HCT116 (cell line): ENCODE data around the gene GAL. TPM values are rescaled to one million over a fixed set of nuclear protein-coding genes. Genes with fewer than 3 reads are reported as not detected.

Source experiments
- ATAC-seq: fragments of 200-7000 bp; cut with Tn5 transposase; 2 replicates; pipeline ENCODE4 v1.9.1; 2020; ENCODE audit warnings: mild to moderate bottlenecking, moderate library complexity
- BruUV-seq: library from RNA; stranded (reverse); fragments of 400-500 nt; replicated peaks from 2 replicates; lab custom pipeline; 2021; lab: Mats Ljungman, UMichigan
- CTCF ChIA-PET: fragments of 300-600 bp; sonication (Branson Sonifier 250); formaldehyde crosslinking; loops from one replicate; lab custom pipeline; 2021; ENCODE audit warnings: antibody characterized with exemption; lab: Charles Lee
- POLR2A ChIA-PET: fragments of 300-600, 350-600 bp; sonication (Branson Sonifier 250); formaldehyde crosslinking; loops from one replicate; lab custom pipeline; 2021; ENCODE audit warnings: antibody characterized with exemption; lab: Charles Lee
- RAD21 ChIA-PET, 2 experiments: fragments of 300-600 bp; sonication (Branson Sonifier 250); formaldehyde crosslinking; loops; one replicate each; lab custom pipeline; 2023; ENCODE audit warnings: low total read pairs in 2 of 2; ENCODE audit not compliant: uncharacterized antibody in 2 of 2, unreplicated experiment in 2 of 2, low non-redundant PET in 1 of 2; lab: Charles Lee
- DNase-seq: peaks from one replicate; pipeline ENCODE4 v3.0.0-alpha.2; 2010; ENCODE audit warnings: low read depth, low spot score
- H2AFZ ChIP-seq: fragments of 200-600 bp; shearing (Covaris generic), sonication (generic); 2 replicates; pipeline ENCODE4 v1.6.1; 2017; ENCODE audit warnings: low read depth, mixed run types, mixed read lengths, antibody characterized with exemption, low read length; ENCODE audit not compliant: poor library complexity, severe bottlenecking
- H3K27ac ChIP-seq: 2 replicates; pipeline ENCODE4 v1.5.1; 2012; ENCODE audit warnings: low read depth, low read length
- H3K27me3 ChIP-seq: fragments of 200-600 bp; sonication (generic); 2 replicates; pipeline ENCODE4 v1.6.1; 2016; ENCODE audit warnings: mixed run types, low read length, mixed read lengths; ENCODE audit not compliant: insufficient read depth
- H3K36me3 ChIP-seq, 2 experiments: fragments of 200-500 bp in 1 of 2; fragments of 200-600 bp in 1 of 2; sonication (Bioruptor generic) in 1 of 2; sonication (generic) in 1 of 2; 2 replicates each; pipeline versions ENCODE4 v1.5.1 to v1.6.1; 2014 to 2016; ENCODE audit warnings: low read length in 2 of 2, inconsistent platforms in 1 of 2, mixed read lengths in 1 of 2, mixed run types in 1 of 2; ENCODE audit not compliant: insufficient read depth in 2 of 2, control insufficient read depth in 1 of 2
- H3K4me1 ChIP-seq, 2 experiments: fragments of 200-600 bp in 1 of 2; sonication (generic) in 1 of 2; 2 replicates each; pipeline versions ENCODE4 v1.5.1 to v1.6.1; 2012 to 2017; ENCODE audit warnings: low read length in 2 of 2, inconsistent platforms in 1 of 2, mild to moderate bottlenecking in 1 of 2, mixed read lengths in 1 of 2, mixed run types in 1 of 2, moderate library complexity in 1 of 2; ENCODE audit not compliant: insufficient read depth in 2 of 2, control insufficient read depth in 1 of 2
- H3K4me2 ChIP-seq: fragments of 200-600 bp; sonication (generic); 2 replicates; pipeline ENCODE4 v1.6.1; 2017; ENCODE audit warnings: mixed run types, low read length, mixed read lengths
- H3K4me3 ChIP-seq, 2 experiments: fragments of 200-600 bp in 1 of 2; sonication (generic) in 1 of 2; replicated peaks in 1 of 2; 2 replicates each; pipeline ENCODE4 v1.5.1; 2011 to 2016; ENCODE audit warnings: low read length in 2 of 2, control low read depth in 1 of 2, low read depth in 1 of 2, mild to moderate bottlenecking in 1 of 2, mixed read lengths in 1 of 2, mixed run types in 1 of 2
- H3K79me2 ChIP-seq: fragments of 200-600 bp; sonication (generic); 2 replicates; pipeline ENCODE4 v1.6.1; 2017; ENCODE audit warnings: mild to moderate bottlenecking, mixed run types, low read length, moderate library complexity, mixed read lengths; ENCODE audit not compliant: insufficient read depth
- H3K9ac ChIP-seq: fragments of 200-600 bp; sonication (generic); 2 replicates; pipeline ENCODE4 v1.6.1; 2016; ENCODE audit warnings: low read length, mixed read lengths
- H3K9me2 ChIP-seq: fragments of 200-600 bp; sonication (generic), shearing (Covaris generic); 2 replicates; pipeline ENCODE4 v1.6.1; 2017; ENCODE audit warnings: mixed run types, mild to moderate bottlenecking, moderate library complexity; ENCODE audit not compliant: insufficient read depth
- H3K9me3 ChIP-seq, 2 experiments: fragments of 200-500 bp in 1 of 2; fragments of 200-600 bp in 1 of 2; sonication (Bioruptor generic) in 1 of 2; sonication (generic) in 1 of 2; 2 replicates each; pipeline ENCODE4 v1.6.1; 2014 to 2017; ENCODE audit warnings: low read length in 2 of 2, mixed read lengths in 2 of 2, inconsistent platforms in 1 of 2, low read depth in 1 of 2, mild to moderate bottlenecking in 1 of 2, mixed run types in 1 of 2, moderate library complexity in 1 of 2; ENCODE audit not compliant: control insufficient read depth in 1 of 2, insufficient read depth in 1 of 2
- H4K20me1 ChIP-seq: fragments of 200-600 bp; sonication (generic), shearing (Covaris generic); 2 replicates; pipeline ENCODE4 v1.6.1; 2017; ENCODE audit warnings: mixed run types, mild to moderate bottlenecking, moderate library complexity; ENCODE audit not compliant: insufficient read depth
- ATF3 ChIP-seq: IDR thresholded peaks from 2 replicates; pipeline ENCODE4 v1.6.1; 2012
- CBX3 ChIP-seq: IDR thresholded peaks from 2 replicates; pipeline ENCODE4 v1.6.1; 2012; ENCODE audit warnings: low read depth
- CEBPB ChIP-seq: IDR thresholded peaks from 2 replicates; pipeline ENCODE4 v1.6.1; 2012; ENCODE audit warnings: low read depth
- CTCF ChIP-seq, 3 experiments: fragments of 200-600 bp in 1 of 3; sonication (generic) in 1 of 3; IDR thresholded peaks in 2 of 3; conservative IDR thresholded peaks in 1 of 3; 2 replicates each; pipeline ENCODE4 v1.5.1; 2012 to 2017; ENCODE audit warnings: low read depth in 2 of 3, low read length in 2 of 3, antibody characterized with exemption in 1 of 3, borderline replicate concordance in 1 of 3, control low read depth in 1 of 3, mild to moderate bottlenecking in 1 of 3, mixed read lengths in 1 of 3, mixed run types in 1 of 3, moderate library complexity in 1 of 3; ENCODE audit not compliant: insufficient read depth in 1 of 3
- ELF1 ChIP-seq: IDR thresholded peaks from 2 replicates; pipeline ENCODE4 v1.6.1; 2012; ENCODE audit warnings: low read depth, borderline replicate concordance
- EZH2phosphoT487 ChIP-seq: fragments of 200-600 bp; IDR thresholded peaks from 2 replicates; pipeline ENCODE4 v1.6.1; 2018; ENCODE audit warnings: antibody characterized with exemption, borderline replicate concordance
- FOSL1 ChIP-seq: IDR thresholded peaks from 2 replicates; pipeline ENCODE4 v1.6.1; 2012; ENCODE audit warnings: low read depth
- MAX ChIP-seq: IDR thresholded peaks from 2 replicates; pipeline ENCODE4 v1.6.1; 2012
- YY1 ChIP-seq: IDR thresholded peaks from 2 replicates; pipeline ENCODE4 v1.6.1; 2011; ENCODE audit warnings: low read length, low read depth, moderate library complexity, mild to moderate bottlenecking; ENCODE audit not compliant: insufficient replicate concordance; ENCODE audit errors: extremely low read depth
- ZBTB33 ChIP-seq: IDR thresholded peaks from 2 replicates; pipeline ENCODE4 v1.6.1; 2011; ENCODE audit warnings: mild to moderate bottlenecking, low read length, moderate library complexity; ENCODE audit not compliant: insufficient replicate concordance; ENCODE audit errors: extremely low read depth
- ZNF274 ChIP-seq: fragments of 200-500 bp; sonication (Bioruptor generic); IDR thresholded peaks from 2 replicates; pipeline ENCODE4 v1.6.1; 2014; ENCODE audit warnings: mild to moderate bottlenecking, low read depth, low read length, inconsistent platforms
- intact Hi-C: fragments of 100-400 bp; cut with micrococcal nuclease; formaldehyde crosslinking; loops from 2 replicates; pipeline ENCODE4 v1.10.0; 2022
- total RNA-seq: library from RNA; stranded (reverse); gene quantifications from one replicate; pipeline ENCODE4 v1.2.1, GENCODE V29; 2021; ENCODE audit not compliant: unreplicated experiment

The GAL gene
- total RNA-seq, 1 experiment from 2014 or later = 83.1 TPM

GRCh38 chr11:68658661-68659060 lies 25.7 kb upstream of the GAL start:
- Histone ChIP-seq H2AFZ (no peak overlapping the region), H3K9me3 (no peaks in the 10 kb centered on the region), H3K27ac (no peak overlapping the region), H3K79me2 (no peaks in the 10 kb centered on the region), H3K4me3 (no peak overlapping the region), H4K20me1 (no peaks in the 10 kb centered on the region), H3K36me3 (no peaks in the 10 kb centered on the region), H3K9me2 (no peaks in the 10 kb centered on the region), H3K4me1 (no peaks in the 10 kb centered on the region), H3K9ac (no peak overlapping the region), H3K27me3 (no peaks in the 10 kb centered on the region), H3K4me2 (no peak overlapping the region)
- CTCF ChIA-PET = no interaction called here
- TF ChIP-seq MAX = no peak
- no peak for TF ChIP-seq ELF1
- TF ChIP-seq CBX3 = no peak
- TF ChIP-seq FOSL1 = no peak
- no peak for TF ChIP-seq YY1
- no TSS peak for BruUV-seq
- RAD21 ChIA-PET = no interaction called here
- POLR2A ChIA-PET = no interaction called here
- DNase-seq = no peak
- intact Hi-C loops = no loop called here
- ATAC-seq = no peak

GRCh38 chr11:68659158-68659921 lies 25.0 kb upstream of the GAL start:
- DNase-seq = no peak
- RAD21 ChIA-PET = no interaction called here
- TF ChIP-seq ATF3 (no peak), CTCF (IDR thresholded peaks at IDR 0.05 in 2 of 3, conservative IDR thresholded peaks at IDR 0.05 in 1 of 3; ENCODE audit: borderline replicate concordance in 1 of 3, insufficient read depth in 1 of 3, low read depth in 2 of 3, low read length in 2 of 3) (no peak), FOSL1 (no peak), CEBPB (no peak), ZBTB33 (no peak), EZH2phosphoT487 (no peak), ZNF274 (no peak)

More at GRCh38 chr11:68659158-68659921, 25.0 kb upstream of the GAL start:
- H4K20me1 ChIP-seq = no peaks in the 10 kb centered on the region
- H3K4me3 ChIP-seq = no peak overlapping the region
- no TSS peak for BruUV-seq
- H2AFZ ChIP-seq = no peak overlapping the region
- H3K27me3 ChIP-seq = no peaks in the 10 kb centered on the region
- POLR2A ChIA-PET = no interaction called here
- no peaks in the 10 kb centered on the region for H3K9me2 ChIP-seq
- no peak for ATAC-seq
- H3K4me2 ChIP-seq = no peak overlapping the region
- H3K36me3 ChIP-seq = no peaks in the 10 kb centered on the region
- CTCF ChIA-PET = no interaction called here
- H3K9me3 ChIP-seq = no peaks in the 10 kb centered on the region
- H3K79me2 ChIP-seq = no peaks in the 10 kb centered on the region
- intact Hi-C loops = no loop called here
- no peaks in the 10 kb centered on the region for H3K4me1 ChIP-seq
- H3K9ac ChIP-seq = no peak overlapping the region
- no peak overlapping the region for H3K27ac ChIP-seq
